ENCODE results near the gene AMIGO2.

- TF ChIP-seq CTCF (IDR thresholded peaks at IDR 0.05) (peak; percentile 45 to 54 (median 54)), POLR2A (IDR thresholded peaks at IDR 0.05; ENCODE audit: low read depth) (no peak), POLR2AphosphoS5 (IDR thresholded peaks at IDR 0.05) (no peak)
Measured at GRCh38 chr12:47032644-47033043, 47.1 kb downstream of the AMIGO2 start.

All from esophagus muscularis mucosa (tissue), 3 donors.